Heart right ventricle (tissue), 16 donors: ENCODE measurements around the gene KCNT2. TPM values are rescaled to one million over a fixed set of nuclear protein-coding genes. Genes with fewer than 3 reads are reported as not detected.

ENCODE experiments used
- ATAC-seq, 8 donors: fragments of 200-7000 bp; cut with Tn5 transposase; one replicate each; pipeline ENCODE4 v1.9.1; 2020; ENCODE audit warnings: mild to moderate bottlenecking in 8 of 8, moderate library complexity in 8 of 8, moderate number of reproducible peaks in 1 of 8
- DNase-seq, 2 donors: peaks; one replicate each; pipeline ENCODE4 v3.0.0-alpha.2; 2020
- H3K27ac ChIP-seq, 10 donors: fragments of 200-600 bp; sonication (generic) in 2 of 10; one replicate each; pipeline versions ENCODE4 v1.5.0 to v1.8.0; 2020 to 2022; ENCODE audit warnings: mild to moderate bottlenecking in 3 of 10
- H3K27me3 ChIP-seq, 7 donors: fragments of 200-600 bp; one replicate each; pipeline ENCODE4 v1.8.0; 2021 to 2022; ENCODE audit warnings: mild to moderate bottlenecking in 2 of 7
- H3K36me3 ChIP-seq, 9 donors: fragments of 200-600 bp; sonication (generic) in 1 of 9; one replicate each; pipeline versions ENCODE4 v1.5.0 to v1.8.0; 2020 to 2022; ENCODE audit warnings: mild to moderate bottlenecking in 2 of 9
- H3K4me1 ChIP-seq, 9 donors: fragments of 200-600 bp; sonication (generic) in 1 of 9; one replicate each; pipeline versions ENCODE4 v1.5.0 to v1.8.0; 2020 to 2022; ENCODE audit warnings: mild to moderate bottlenecking in 4 of 9
- H3K4me3 ChIP-seq, 10 donors: fragments of 200-600 bp; sonication (generic) in 2 of 10; one replicate each; pipeline versions ENCODE4 v1.5.0 to v1.8.0; 2020 to 2022; ENCODE audit warnings: mild to moderate bottlenecking in 7 of 10, moderate library complexity in 2 of 10
- H3K9me3 ChIP-seq, 11 donors: fragments of 200-600 bp in 10 of 11; sonication (generic) in 2 of 11; one replicate each; pipeline versions ENCODE4 v1.5.0 to v1.8.0; 2013 to 2022; ENCODE audit warnings: mild to moderate bottlenecking in 2 of 11, control low read depth in 1 of 11, moderate library complexity in 1 of 11
- WGBS, 2 donors: extraction: QIAGEN DNeasy Blood & Tissue Kit; methylation state at CpG; one replicate each; pipeline ENCODE4 v1.1.7; 2013; ENCODE audit warnings: inconsistent platforms in 1 of 2; 5-methylcytosine and 5-hydroxymethylcytosine counted together
- intact Hi-C, 10 donors: fragments of 100-400 bp; cut with DNase I; formaldehyde crosslinking; loops; one replicate each; pipeline versions ENCODE4 v1.11.1 to v1.14.2; 2022
- polyA plus RNA-seq, 2 donors: library from polyadenylated mRNA; stranded (reverse); fragments of 200-250 nt; gene quantifications; one replicate each; pipeline ENCODE4 v1.2.3, GENCODE V29; 2013
- total RNA-seq, 10 donors: library from RNA; stranded (reverse); fragmentation: NEBNext Ultra II Directional in 3 of 10; extraction: Animal tissue kit (Norgen Biotek cat#: 25700) in 3 of 10; gene quantifications; one replicate each; pipeline versions ENCODE4 v1.2.1 to v1.2.4, GENCODE V29; 2021 to 2023
- TF ChIP-seq, protein P1 (sequence below), 9 donors: fragments of 200-600 bp; sonication (generic) in 2 of 9; IDR thresholded peaks; one replicate each; pipeline versions ENCODE4 v1.5.0 to v1.8.0; 2021 to 2022; ENCODE audit warnings: antibody characterized with exemption in 9 of 9, mild to moderate bottlenecking in 5 of 9, moderate library complexity in 1 of 9
- donor health status: Arrhythmogenic right ventricular cardiomyopathy.
- donor health status: ischemic (EF 13 %, LVEDD 7.1; RV severe dilation, severe dysfunction).
- donor health status: healthy with polysubstance abuse.
- donor health status: DM: no; HTN: yes; CAD: no.
- donor health status: DM: no; HTN: no; CAD: no.
- donor health status: ischemic (EF 25% LVEDD 6.9; RV normal size, moderate dysfunction).
- donor health status: ischemic (EF 25% LVEDD 5.7; RV mildly dilated, moderate dysfunction).
- donor health status: healthy.
- donor health status: DM: yes; HTN: yes; CAD: no.
- donor health status: Ischemic cardiomyopathy.
- donor health status: ischemic (EF 35%, LVEDD 5.7; RV mildly dilated, moderate dysfunction).
- donor health status: nonischemic (EF 11% LVEDD 7.7; RV severe dilation, severe dysfunction).
- donor health status: DM: yes; HTN: yes; CAD: no.
- donor health status: PGD.
- donor health status: ischemic (EF 29% LVEDD 5.4; RV normal size, mild dysfunction).
- donor health status: nonischemic (EF 23%, LVEDD 6.1; RV moderate dilation, normal function).

Gene KCNT2
- total and polyA plus RNA-seq, 12 donors: 0.26 to 1.1 (median 0.68) TPM

GRCh38 chr1:196425513-196425912, 182.7 kb downstream of the KCNT2 start:
- Histone ChIP-seq H3K27ac (no peak overlapping the region), H3K27me3 (no peaks in the 10 kb centered on the region), H3K36me3 (no peaks in the 10 kb centered on the region), H3K4me3 (no peak overlapping the region), H3K4me1 (no peaks in the 10 kb centered on the region), H3K9me3 (no peaks in the 10 kb centered on the region)
- intact Hi-C loops: no loop called here
- DNase-seq (no peak), ATAC-seq (no peak)
- 88% methylated on average over 1 of the region's 1 CpG for WGBS, 2 donors
- TF ChIP-seq, protein P1, sequence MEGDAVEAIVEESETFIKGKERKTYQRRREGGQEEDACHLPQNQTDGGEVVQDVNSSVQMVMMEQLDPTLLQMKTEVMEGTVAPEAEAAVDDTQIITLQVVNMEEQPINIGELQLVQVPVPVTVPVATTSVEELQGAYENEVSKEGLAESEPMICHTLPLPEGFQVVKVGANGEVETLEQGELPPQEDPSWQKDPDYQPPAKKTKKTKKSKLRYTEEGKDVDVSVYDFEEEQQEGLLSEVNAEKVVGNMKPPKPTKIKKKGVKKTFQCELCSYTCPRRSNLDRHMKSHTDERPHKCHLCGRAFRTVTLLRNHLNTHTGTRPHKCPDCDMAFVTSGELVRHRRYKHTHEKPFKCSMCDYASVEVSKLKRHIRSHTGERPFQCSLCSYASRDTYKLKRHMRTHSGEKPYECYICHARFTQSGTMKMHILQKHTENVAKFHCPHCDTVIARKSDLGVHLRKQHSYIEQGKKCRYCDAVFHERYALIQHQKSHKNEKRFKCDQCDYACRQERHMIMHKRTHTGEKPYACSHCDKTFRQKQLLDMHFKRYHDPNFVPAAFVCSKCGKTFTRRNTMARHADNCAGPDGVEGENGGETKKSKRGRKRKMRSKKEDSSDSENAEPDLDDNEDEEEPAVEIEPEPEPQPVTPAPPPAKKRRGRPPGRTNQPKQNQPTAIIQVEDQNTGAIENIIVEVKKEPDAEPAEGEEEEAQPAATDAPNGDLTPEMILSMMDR (IDR thresholded peaks at IDR 0.05): no peak

DNA sequence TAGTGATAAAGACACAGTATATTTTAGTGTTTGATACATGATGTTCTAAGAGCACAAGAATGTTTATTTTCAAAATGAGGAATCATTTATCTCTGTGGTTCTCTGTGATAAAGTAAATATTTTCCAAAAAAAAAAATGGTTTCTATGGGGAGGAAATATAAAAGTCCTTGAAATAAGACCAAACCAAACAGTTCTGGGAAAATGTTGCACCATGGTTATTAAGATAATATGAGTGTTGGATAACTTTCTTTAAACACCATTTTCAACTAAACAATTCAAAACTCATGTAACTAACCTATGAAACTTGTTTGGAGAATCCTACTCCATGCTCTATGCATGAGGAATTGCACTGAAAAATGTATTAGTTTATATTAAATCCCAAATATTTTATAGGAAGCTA, 184.6 kb downstream of the KCNT2 start:
- H3K36me3 ChIP-seq: no peaks in the 10 kb centered on the region
- ATAC-seq: peak in 1 of 8 donors; percentile 35
- no peak for DNase-seq
- H3K27ac ChIP-seq: no peak overlapping the region
- no peak overlapping the region for H3K4me3 ChIP-seq
- intact Hi-C loops: no loop called here
- H3K9me3 ChIP-seq: no peaks in the 10 kb centered on the region
- H3K4me1 ChIP-seq: no peaks in the 10 kb centered on the region
- TF ChIP-seq, protein P1 (IDR thresholded peaks at IDR 0.05): no peak
- H3K27me3 ChIP-seq: no peaks in the 10 kb centered on the region

DNA sequence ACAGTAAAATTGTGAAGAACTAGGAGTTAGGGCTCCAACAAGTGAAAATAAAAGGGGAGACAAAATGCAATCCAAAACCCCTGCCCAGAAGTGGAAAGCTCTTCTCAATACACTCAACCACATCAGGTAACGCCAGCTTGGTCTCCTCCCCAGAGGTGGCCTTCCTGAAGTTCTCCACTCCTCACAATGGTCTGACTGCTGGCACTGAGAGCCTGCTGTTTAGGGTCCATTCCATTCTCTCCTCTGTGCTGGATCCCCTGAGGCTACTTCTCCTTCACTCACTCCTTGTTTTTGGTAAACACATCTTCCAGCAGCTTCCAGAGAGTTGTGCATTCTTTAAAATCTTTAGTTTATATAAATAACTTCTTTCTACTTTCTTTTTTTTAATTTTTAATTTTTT, 189.5 kb downstream of the KCNT2 start:
- 96 to 97% methylated on average over 1 of the region's 1 CpG for WGBS, 2 donors
- intact Hi-C loops: no loop called here
- ATAC-seq: no peak
- Histone ChIP-seq H3K27me3 (no peaks in the 10 kb centered on the region), H3K36me3 (no peaks in the 10 kb centered on the region), H3K27ac (no peak overlapping the region), H3K4me1 (no peaks in the 10 kb centered on the region), H3K4me3 (no peak overlapping the region), H3K9me3 (no peaks in the 10 kb centered on the region)
- TF ChIP-seq, protein P1 (IDR thresholded peaks at IDR 0.05): no peak
- DNase-seq: no peak

DNA sequence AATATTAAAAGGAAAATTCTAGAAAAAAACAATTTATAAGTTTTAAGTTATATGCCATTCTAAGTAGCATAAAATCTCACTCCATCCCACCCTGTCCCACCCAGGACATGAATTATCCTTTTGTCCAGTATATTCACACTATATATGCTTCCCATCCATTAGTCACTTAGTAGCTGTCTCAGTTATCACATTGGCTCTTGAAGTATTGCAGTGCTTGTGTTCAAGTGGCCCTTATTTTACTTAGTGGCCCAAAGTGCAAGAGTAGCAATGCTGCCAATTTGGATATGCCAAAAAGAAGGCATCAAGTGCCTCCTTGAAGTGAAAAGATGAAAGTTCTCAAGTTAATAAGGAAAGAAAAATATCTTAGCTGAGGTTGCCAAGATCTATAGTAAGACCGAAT, 192.3 kb downstream of the KCNT2 start:
- 50 to 63% methylated on average over 1 of the region's 1 CpG for WGBS, 2 donors
- intact Hi-C loops: no loop called here
- no peak overlapping the region for H3K27ac ChIP-seq

More for the DNA sequence above, 192.3 kb downstream of the KCNT2 start:
- no peak for ATAC-seq
- TF ChIP-seq, protein P1 (IDR thresholded peaks at IDR 0.05): no peak
- no peaks in the 10 kb centered on the region for H3K4me1 ChIP-seq
- no peaks in the 10 kb centered on the region for H3K36me3 ChIP-seq
- H3K9me3 ChIP-seq: peaks cover 0 to 8% (median 0%) of the 10 kb centered on the region in 11 donors
- H3K4me3 ChIP-seq: no peak overlapping the region
- DNase-seq: no peak
- H3K27me3 ChIP-seq: no peaks in the 10 kb centered on the region
